ENCODE results near the gene RPS26. TPM values are rescaled to one million over a fixed set of nuclear protein-coding genes. Genes with fewer than 3 reads are reported as not detected.
"Not testable (repeated sequence)": the region's sequence is repeated elsewhere in the genome, so short reads cannot be mapped to it uniquely, and the experiment has no call there.

RPS26 gene
- total RNA-seq, 1 donor from 2014 or later, result 201 TPM

DNA sequence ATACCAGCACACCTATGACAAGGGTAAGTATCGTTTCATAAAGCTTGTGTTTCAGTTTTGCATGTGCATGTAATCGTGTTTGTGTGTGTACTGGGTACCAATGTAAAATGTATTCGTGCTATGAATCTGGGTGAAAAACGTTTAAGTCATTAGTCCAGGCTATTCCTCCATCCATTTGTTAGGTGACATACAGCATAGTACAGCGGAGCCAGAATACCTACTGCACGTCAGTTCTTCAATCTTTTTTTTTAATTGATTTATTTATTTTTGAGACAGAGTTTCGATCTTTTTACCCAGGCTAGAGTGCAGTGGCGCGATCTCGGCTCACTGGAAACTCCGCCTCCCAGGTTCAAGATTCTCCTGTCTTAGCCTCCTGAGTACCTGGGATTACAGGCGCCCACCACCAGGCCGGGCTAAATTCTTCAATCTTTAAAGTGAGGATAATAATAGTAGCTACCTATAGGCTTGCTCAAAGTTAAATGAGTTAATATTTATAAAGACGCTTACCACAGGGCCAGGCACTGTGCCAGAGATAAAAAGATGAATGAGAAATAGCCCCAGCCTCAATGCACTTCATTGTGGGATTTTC, 661 bp upstream of the RPS26 start:
- Histone ChIP-seq H3K4me3 (ENCODE audit: low read depth, low read length) (peak overlapping the region; percentile 97), H3K36me3 (ENCODE audit: control insufficient read depth, insufficient read depth, low read length) (peaks cover 4% of the 10 kb centered on the region), H3K27me3 (ENCODE audit: control insufficient read depth, insufficient read depth, low read length) (no peaks in the 10 kb centered on the region)
- FAIRE-seq (no peak), DNase-seq (ENCODE audit: low read depth) (no peak)
- TF ChIP-seq, protein P1, sequence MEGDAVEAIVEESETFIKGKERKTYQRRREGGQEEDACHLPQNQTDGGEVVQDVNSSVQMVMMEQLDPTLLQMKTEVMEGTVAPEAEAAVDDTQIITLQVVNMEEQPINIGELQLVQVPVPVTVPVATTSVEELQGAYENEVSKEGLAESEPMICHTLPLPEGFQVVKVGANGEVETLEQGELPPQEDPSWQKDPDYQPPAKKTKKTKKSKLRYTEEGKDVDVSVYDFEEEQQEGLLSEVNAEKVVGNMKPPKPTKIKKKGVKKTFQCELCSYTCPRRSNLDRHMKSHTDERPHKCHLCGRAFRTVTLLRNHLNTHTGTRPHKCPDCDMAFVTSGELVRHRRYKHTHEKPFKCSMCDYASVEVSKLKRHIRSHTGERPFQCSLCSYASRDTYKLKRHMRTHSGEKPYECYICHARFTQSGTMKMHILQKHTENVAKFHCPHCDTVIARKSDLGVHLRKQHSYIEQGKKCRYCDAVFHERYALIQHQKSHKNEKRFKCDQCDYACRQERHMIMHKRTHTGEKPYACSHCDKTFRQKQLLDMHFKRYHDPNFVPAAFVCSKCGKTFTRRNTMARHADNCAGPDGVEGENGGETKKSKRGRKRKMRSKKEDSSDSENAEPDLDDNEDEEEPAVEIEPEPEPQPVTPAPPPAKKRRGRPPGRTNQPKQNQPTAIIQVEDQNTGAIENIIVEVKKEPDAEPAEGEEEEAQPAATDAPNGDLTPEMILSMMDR (IDR thresholded peaks at IDR 0.05; ENCODE audit: insufficient read depth, low read length, severe bottlenecking), result no peak

DNA sequence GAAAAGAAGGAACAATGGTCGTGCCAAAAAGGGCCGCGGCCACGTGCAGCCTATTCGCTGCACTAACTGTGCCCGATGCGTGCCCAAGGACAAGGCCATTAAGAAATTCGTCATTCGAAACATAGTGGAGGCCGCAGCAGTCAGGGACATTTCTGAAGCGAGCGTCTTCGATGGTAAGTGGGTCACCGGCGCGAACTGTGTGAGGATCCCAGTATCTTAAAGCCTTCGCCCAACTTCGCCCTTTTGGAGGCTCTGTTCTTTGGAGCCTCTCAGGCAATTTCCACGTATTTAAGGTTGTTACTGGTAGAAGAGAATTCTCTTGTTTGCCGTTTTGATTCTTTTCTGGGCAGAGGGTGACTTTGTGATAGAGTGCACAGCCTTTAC, 704 bp downstream of the RPS26 start:
- H3K36me3 ChIP-seq (ENCODE audit: control insufficient read depth, insufficient read depth, low read length); DNase-seq (ENCODE audit: low read depth); FAIRE-seq; H3K27me3 ChIP-seq (ENCODE audit: control insufficient read depth, insufficient read depth, low read length): not testable (repeated sequence)
- peak overlapping the region; percentile 97 for H3K4me3 ChIP-seq (ENCODE audit: low read depth, low read length)

DNA sequence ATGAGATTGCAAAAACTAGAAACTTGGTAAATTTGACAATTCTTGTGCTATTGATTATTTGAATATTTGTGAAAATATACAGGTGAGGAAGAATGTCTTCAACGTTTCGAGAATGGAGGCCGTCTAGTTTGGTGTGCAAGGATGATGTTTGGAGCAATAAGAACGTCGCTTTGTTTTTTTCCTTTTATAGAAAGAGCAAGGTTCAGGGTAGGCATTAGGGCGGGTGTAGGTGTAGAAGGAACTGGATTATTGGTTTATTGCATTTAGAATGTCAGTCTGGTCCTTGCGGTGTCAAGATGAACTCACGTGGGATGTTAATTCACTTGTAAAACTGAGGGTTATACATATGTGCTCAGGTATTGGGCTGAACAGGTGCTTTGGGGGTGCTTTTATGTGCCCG, 1.1 kb downstream of the RPS26 start:
- TF ChIP-seq, protein P1 (IDR thresholded peaks at IDR 0.05; ENCODE audit: insufficient read depth, low read length, severe bottlenecking), result no peak
- H3K36me3 ChIP-seq (ENCODE audit: control insufficient read depth, insufficient read depth, low read length), result peaks cover 4% of the 10 kb centered on the region
- H3K27me3 ChIP-seq (ENCODE audit: control insufficient read depth, insufficient read depth, low read length), result no peaks in the 10 kb centered on the region
- H3K4me3 ChIP-seq (ENCODE audit: low read depth, low read length), result peak overlapping the region; percentile 97
- FAIRE-seq, result no peak
- no peak for DNase-seq (ENCODE audit: low read depth)

DNA sequence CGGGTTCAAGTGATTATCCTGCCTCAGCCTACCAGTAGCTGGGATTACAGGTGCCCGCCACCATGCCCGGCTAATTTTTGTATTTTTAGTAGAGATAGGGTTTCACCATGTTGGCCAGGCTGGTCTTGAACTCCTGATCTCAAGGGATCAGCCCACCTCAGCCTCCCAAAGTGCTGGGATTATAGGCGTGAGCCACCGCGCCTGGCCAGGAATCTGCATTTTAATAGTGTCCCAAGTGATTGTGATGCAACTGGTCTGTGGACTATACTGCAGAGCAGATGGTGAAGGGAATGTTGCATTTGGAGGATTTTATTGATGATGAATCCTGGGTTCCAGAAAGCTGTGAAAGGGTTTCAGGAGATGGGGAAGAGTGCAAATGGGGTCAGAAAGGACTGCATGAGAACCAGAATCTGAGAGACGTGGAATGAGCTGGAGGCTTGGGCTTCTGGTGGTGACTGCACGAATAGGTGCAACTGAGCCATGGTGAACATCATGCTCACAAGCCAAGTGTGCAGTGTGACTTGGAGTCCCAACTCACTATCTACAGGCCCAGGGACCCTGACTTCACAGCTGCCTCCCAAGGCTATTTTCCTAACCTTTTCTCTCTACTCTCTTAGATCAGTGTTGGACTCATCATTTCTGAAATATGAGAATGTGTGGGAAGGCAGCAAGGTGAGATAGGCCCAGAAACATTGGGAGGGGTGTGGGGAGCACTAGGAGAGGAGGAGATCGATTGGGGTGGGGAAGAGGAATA, 4.5 kb downstream of the RPS26 start:
- H3K27me3 ChIP-seq (ENCODE audit: control insufficient read depth, insufficient read depth, low read length), result no peaks in the 10 kb centered on the region
- H3K36me3 ChIP-seq (ENCODE audit: control insufficient read depth, insufficient read depth, low read length), result peaks cover 4% of the 10 kb centered on the region
- DNase-seq (ENCODE audit: low read depth), result no peak
- no peak for FAIRE-seq
- TF ChIP-seq, protein P1 (IDR thresholded peaks at IDR 0.05; ENCODE audit: insufficient read depth, low read length, severe bottlenecking), result no peak
- H3K4me3 ChIP-seq (ENCODE audit: low read depth, low read length), result no peak overlapping the region

DNA sequence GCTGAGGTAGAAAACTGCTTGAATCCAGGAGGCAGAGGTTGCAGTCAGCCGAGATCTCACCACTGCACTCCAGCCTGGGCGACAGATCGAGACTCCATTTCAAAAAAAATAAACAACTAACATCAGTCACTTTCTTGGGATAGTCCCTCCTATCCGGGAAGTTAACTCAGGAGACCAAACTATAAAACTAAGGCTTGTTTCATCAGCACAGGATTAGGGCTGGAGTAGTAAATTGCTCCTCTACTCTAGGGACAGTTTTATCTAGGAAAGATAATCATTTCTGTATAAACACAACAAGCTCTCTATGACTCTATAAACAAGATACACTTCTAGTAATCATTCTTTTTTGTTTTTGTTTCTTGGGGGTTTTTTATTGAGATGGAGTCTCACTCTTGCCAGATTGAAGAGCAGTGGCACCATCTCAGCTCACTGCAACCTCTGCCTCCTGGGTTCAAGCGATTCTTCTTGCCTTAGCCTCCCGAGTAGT, 11.7 kb downstream of the RPS26 start:
- TF ChIP-seq, protein P1 (IDR thresholded peaks at IDR 0.05; ENCODE audit: insufficient read depth, low read length, severe bottlenecking), result no peak
- FAIRE-seq, result no peak
- no peak for DNase-seq (ENCODE audit: low read depth)
- Histone ChIP-seq H3K27me3 (ENCODE audit: control insufficient read depth, insufficient read depth, low read length) (no peaks in the 10 kb centered on the region), H3K36me3 (ENCODE audit: control insufficient read depth, insufficient read depth, low read length) (no peaks in the 10 kb centered on the region), H3K4me3 (ENCODE audit: low read depth, low read length) (no peak overlapping the region)

DNA sequence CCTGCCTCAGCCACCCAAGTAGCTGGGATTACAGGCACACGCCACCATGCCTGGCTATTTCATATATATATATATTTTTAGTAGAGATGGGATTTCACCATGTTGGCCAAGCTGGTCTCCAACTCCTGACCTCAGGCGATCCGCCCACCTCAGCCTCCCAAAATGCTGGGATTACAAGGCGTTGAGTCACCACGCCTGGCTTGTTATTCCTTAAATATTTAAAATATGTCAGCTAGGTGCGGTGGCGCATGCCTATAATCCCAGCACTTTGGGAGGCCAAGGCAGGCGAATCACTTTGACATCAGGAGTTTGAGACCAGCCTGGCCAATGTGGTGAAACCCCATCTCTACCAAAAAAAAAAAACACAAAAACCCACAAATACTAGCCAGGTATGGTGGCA, 18.2 kb downstream of the RPS26 start:
- FAIRE-seq; H3K36me3 ChIP-seq (ENCODE audit: control insufficient read depth, insufficient read depth, low read length); H3K4me3 ChIP-seq (ENCODE audit: low read depth, low read length); H3K27me3 ChIP-seq (ENCODE audit: control insufficient read depth, insufficient read depth, low read length): not testable (repeated sequence)
- peak; percentile 40 for DNase-seq (ENCODE audit: low read depth)
